ENCODE measurements around the gene ZNF407. TPM values are rescaled to one million over a fixed set of nuclear protein-coding genes. Genes with fewer than 3 reads are reported as not detected.

The ZNF407 gene
- total and polyA plus RNA-seq, 9 donors: 5.3 to 22.3 (median 18.7) TPM

- H3K36me3 ChIP-seq: no peaks in the 10 kb centered on the region
- no peak for DNase-seq
- WGBS, 3 donors: 83 to 84% (median 83%) methylated on average over 19 of the region's 19 CpGs
- H3K27me3 ChIP-seq: no peaks in the 10 kb centered on the region
- H3K4me1 ChIP-seq (ENCODE audit: insufficient read depth): no peaks in the 10 kb centered on the region
- no peak overlapping the region for H3K4me3 ChIP-seq
- intact Hi-C loops (cut with DNase I): no loop called here
- no peak for TF ChIP-seq CTCF (IDR thresholded peaks at IDR 0.05)
- no peak for TF ChIP-seq POLR2A (IDR thresholded peaks at IDR 0.05)
- no peak for TF ChIP-seq EP300 (IDR thresholded peaks at IDR 0.05)
- H3K27ac ChIP-seq: no peak overlapping the region
- no peaks in the 10 kb centered on the region for H3K9me3 ChIP-seq
Observed at GRCh38 chr18:74994502-74995418, 397.1 kb downstream of the ZNF407 start.

- H3K4me1 ChIP-seq (ENCODE audit: insufficient read depth): no peaks in the 10 kb centered on the region
- no peaks in the 10 kb centered on the region for H3K27me3 ChIP-seq
- intact Hi-C loops (cut with DNase I): no loop called here
- H3K4me3 ChIP-seq: no peak overlapping the region
- no peaks in the 10 kb centered on the region for H3K9me3 ChIP-seq
- 93 to 96% (median 95%) methylated on average over 2 of the region's 2 CpGs for whole genome bisulfite sequencing, 3 donors
- no peaks in the 10 kb centered on the region for H3K36me3 ChIP-seq
- H3K27ac ChIP-seq: no peak overlapping the region
- no peak for DNase-seq
- TF ChIP-seq CTCF (IDR thresholded peaks at IDR 0.05): no peak
- TF ChIP-seq POLR2A (IDR thresholded peaks at IDR 0.05): no peak
- no peak for TF ChIP-seq EP300 (IDR thresholded peaks at IDR 0.05)
Observed at GRCh38 chr18:74995419-74995736, 397.7 kb downstream of the ZNF407 start.

GRCh38 chr18:74996055-74996454, 398.4 kb downstream of the ZNF407 start:
- Histone ChIP-seq H3K9me3 (no peaks in the 10 kb centered on the region), H3K4me3 (no peak overlapping the region), H3K27me3 (no peaks in the 10 kb centered on the region), H3K27ac (no peak overlapping the region), H3K36me3 (no peaks in the 10 kb centered on the region), H3K4me1 (ENCODE audit: insufficient read depth) (no peaks in the 10 kb centered on the region)
- no peak for TF ChIP-seq POLR2A (IDR thresholded peaks at IDR 0.05)
- no peak for TF ChIP-seq EP300 (IDR thresholded peaks at IDR 0.05)
- TF ChIP-seq CTCF (IDR thresholded peaks at IDR 0.05): no peak
- no peak for DNase-seq
- 87 to 91% (median 90%) methylated on average over 6 of the region's 6 CpGs for WGBS, 3 donors
- intact Hi-C loops (cut with DNase I): no loop called here

- H3K27me3 ChIP-seq: no peaks in the 10 kb centered on the region
- H3K4me1 ChIP-seq (ENCODE audit: insufficient read depth): no peaks in the 10 kb centered on the region
- H3K36me3 ChIP-seq: no peaks in the 10 kb centered on the region
- no peaks in the 10 kb centered on the region for H3K9me3 ChIP-seq
- H3K4me3 ChIP-seq: no peak overlapping the region
- no peak for DNase-seq
- TF ChIP-seq POLR2A (IDR thresholded peaks at IDR 0.05) (no peak), EP300 (IDR thresholded peaks at IDR 0.05) (no peak), CTCF (IDR thresholded peaks at IDR 0.05) (no peak)
- WGBS, 3 donors: 49 to 63% (median 57%) methylated on average over 6 of the region's 6 CpGs
- intact Hi-C loops (cut with DNase I): no loop called here
- H3K27ac ChIP-seq: no peak overlapping the region
Observed at GRCh38 chr18:74996996-74997395, 399.3 kb downstream of the ZNF407 start.
